Stimulated activated CD4-positive, alpha-beta T cell treated with anti-CD3 and anti-CD28 coated beads, Interleukin-15, amount 100 ng/mL, for 48 hours (primary cell): ENCODE data around the gene TFF3.
A peak's percentile ranks its signal among the peaks of the same experiment; 100 is the strongest.

ENCODE experiments used
- DNase-seq, 2 donors: peaks; one replicate each; pipeline ENCODE4 v3.0.0-alpha.2; 2020; ENCODE audit warnings: low read depth in 2 of 2

TFF3 gene, protein sequence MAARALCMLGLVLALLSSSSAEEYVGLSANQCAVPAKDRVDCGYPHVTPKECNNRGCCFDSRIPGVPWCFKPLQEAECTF

GRCh38 chr21:42315296-42315891 lies at the start of gene TFF3:
TSS of gene TFF3 (minus strand) at chr21:42315409. CDS start at chr21:42315374, 35 bp downstream.
- no peak for DNase-seq

GRCh38 chr21:42364304-42364865 lies 49.2 kb upstream of the TFF3 start:
- DNase-seq = no peak

DNA sequence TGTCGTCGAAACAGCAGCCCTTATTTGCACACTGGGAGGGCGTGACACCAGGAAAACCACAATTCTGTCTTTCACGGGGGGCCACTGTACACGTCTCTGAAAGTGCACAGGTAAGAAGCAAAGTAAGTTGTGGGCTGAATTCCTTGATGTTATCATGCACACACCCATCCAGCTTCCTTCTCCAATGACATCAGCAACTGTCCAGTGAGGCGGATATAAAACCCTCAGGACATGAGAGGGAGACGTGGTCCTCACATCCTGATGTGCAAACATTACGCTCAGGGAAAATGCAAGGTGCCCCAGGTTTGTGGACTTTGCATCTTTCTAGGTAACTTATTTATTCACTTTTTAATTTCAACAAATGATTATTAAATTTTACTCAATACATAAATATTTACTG lies 48.1 kb upstream of the TFF3 start:
- no peak for DNase-seq

GRCh38 chr21:42362700-42363099 lies 47.5 kb upstream of the TFF3 start:
- DNase-seq = no peak

GRCh38 chr21:42362198-42362597 lies 47.0 kb upstream of the TFF3 start:
- DNase-seq = no peak

GRCh38 chr21:42361286-42361685 lies 46.1 kb upstream of the TFF3 start:
- DNase-seq = no peak

- peak in 1 of 2 donors; percentile 25 for DNase-seq
Observed at GRCh38 chr21:42360317-42360716, 45.1 kb upstream of the TFF3 start.

DNA sequence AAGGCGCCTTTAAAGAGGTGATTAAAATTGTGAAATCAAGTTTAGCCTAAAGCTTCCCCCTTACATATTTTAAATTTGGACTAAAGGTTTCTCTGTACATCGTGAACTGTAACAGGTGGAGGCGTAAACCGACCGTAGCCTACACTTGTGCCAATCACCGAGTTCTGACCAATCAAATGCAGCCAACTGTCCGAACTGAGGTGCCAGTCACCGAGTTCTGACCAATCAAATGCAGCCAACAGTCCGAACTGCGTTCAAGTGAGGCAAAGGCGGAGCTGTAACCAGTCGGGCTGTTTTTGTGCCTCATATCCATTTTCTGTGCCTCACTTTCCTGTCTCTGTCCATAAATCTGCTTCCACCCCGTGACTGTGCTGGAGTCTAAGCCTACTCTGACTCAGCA lies 43.7 kb upstream of the TFF3 start:
- no peak for DNase-seq

GRCh38 chr21:42358261-42358660 lies 43.1 kb upstream of the TFF3 start:
- DNase-seq = no peak

DNA sequence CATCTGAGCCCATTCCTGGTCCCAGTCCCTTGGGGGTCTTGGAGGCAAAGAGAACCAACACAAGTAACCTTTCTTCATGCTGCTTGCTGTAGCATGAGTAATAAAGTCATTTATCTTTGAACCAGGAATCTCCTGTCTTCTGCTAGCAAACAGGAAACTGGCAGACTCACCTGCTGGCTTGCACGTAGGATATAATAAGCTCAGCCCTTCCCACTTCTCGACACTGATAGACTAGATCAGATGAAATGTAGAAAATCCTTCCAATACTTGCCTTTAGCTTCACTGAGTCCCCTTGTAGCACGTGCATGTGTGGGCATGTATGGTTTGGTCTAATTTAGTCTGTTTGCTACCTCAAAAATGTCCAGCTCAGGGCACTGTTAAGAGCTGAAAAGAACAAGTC lies 42.1 kb upstream of the TFF3 start:
- no peak for DNase-seq

GRCh38 chr21:42356650-42357049 lies 41.4 kb upstream of the TFF3 start:
- DNase-seq = no peak

DNA sequence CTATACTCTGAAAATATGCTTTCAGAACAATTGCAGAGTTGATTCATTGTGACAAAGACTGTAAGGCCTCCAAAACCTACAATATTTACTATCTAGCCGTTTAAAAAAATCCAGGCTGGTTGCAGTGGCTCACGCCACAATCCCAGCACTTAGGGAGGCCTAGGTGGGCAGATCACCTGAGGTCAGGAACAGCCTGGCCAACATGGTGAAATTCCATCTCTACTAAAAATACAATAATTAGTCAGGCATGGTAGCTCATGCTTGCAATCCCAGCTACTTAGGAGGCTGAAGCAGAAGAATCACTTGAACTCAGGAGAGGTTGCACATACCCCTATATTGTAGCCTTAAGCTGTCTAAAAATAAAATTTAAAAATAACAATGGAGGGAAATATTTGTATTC lies 40.8 kb upstream of the TFF3 start:
- DNase-seq = no peak

GRCh38 chr21:42353623-42354022 lies 38.4 kb upstream of the TFF3 start:
- DNase-seq = no peak

DNA sequence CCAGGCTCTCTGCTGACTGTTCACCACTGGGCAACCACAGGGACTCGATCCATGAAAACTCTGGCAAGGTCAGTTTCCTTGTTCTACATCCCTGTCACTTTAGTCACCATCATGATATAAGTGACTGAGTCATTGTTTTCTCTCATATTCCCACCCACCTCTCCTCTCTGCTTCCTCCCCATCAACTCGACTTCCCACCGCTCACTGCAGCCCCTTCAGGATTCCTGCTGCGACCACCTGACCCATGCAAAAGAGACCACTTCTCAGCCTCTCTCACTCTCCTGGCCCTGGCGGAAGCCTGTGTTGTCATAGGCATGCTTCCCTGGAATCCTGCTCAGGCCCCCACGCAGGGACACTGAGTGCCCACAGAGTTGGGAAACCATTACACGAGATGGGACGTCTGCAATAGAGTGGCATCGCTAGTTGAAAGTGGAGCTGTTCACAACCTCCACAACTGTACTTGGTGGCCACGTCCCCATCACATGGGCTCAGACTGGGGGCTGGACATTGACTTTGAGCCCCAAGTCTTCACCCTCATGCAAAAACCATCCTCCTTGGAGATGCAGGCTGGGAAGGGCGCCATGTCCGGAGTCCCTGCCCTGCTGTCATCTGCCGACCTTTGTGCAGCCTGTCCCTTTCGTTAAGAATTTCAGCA lies 37.4 kb upstream of the TFF3 start:
- no peak for DNase-seq

DNA sequence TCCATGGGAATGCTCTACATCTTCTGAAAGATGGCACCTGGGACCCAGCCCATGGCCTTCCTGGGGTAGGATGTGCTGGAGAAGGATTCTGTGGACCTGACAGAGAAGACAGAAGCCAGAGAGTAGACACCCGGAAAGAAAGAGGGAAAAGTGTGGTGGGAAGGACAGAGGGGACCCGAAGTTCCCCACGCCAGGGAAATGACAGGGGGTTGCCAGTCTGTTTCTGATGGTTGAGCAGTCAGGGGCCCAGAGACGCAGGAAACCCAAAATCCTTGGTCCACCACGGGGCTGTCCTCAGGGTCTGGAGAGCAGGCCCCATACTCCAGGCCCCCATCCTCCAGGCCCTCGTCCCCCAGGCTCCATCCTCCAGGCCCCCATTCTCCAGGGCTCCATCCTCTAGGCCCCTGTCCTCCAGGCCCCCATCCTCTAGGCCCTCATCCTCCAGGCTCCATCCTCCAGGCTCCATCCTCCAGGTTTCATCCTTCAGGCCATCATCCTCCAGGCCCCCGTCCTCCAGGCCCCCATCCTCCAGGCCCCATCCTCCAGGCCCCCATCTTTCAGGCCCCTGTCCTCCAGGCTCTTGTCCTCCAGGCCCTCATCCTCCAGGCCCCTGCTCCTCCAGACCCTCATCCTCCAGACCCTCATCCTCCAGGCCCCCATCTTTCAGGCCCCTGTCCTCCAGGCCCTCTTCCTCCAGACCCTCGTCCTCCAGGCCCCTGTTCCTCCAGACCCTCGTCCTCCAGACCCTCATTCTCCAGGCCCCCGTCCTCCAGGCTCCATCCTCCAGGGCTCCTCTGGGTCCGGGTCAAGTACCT lies 36.6 kb upstream of the TFF3 start:
- no peak for DNase-seq

- no peak for DNase-seq
Observed at GRCh38 chr21:42350927-42351426, 35.8 kb upstream of the TFF3 start, which contains the start of gene TFF2. TSS of gene TFF2 (minus strand) at chr21:42350994. CDS start at chr21:42350957, 37 bp downstream.

DNA sequence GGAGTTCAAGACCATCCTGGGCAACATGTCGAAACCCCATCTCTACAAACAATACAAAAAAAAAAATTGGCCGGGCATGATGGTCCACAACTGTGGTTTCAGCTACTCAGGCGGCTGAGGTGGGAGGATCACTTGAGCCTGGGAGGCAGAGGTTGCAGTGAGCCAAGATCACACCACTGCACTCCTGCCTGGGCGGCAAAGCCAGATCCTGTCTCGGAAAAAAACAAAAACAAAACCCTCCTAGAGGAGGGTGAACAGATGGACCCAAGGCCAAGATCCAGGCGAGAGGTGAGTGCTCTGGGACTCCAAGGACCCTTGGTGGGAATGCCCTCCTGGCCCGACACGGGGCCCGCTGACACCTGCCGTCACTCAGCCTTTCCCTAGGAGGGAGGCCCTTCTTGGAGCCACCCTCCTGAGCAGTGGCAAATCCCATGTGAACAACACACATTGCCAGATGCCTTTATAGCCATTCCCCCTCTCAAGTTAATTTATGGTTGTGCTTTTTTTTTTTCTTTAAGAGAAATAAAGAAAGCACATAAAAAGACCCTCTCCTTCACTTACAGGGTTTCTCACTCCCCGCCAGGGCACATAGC lies 35.2 kb upstream of the TFF3 start:
- no peak for DNase-seq

GRCh38 chr21:42349420-42350317 lies 34.5 kb upstream of the TFF3 start:
- DNase-seq = no peak

DNA sequence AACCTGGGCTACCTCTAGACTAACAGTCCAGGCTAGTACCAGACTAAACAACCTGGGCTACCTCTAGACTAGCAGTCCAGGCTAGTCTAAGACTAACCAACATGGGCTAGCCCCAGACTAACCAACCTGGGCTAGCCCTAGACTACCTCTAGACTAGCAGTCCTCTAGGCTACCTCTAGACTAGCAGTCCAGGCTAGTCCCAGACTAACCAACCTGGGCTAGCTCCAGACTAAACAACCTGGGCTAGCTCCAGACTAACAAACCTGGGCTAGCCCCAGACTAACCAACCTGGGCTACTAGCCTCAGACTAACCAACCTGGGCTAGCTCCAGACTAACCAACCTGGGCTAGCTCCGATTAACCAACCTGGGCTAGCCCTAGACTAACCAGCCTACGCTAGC lies 33.6 kb upstream of the TFF3 start:
- DNase-seq = no peak

GRCh38 chr21:42347601-42348327 lies 32.6 kb upstream of the TFF3 start:
- no peak for DNase-seq
